ENCODE data around the gene SOX15.

The SOX15 gene

GRCh38 chr17:7576432-7576937 lies 13.4 kb downstream of the SOX15 start:
- no peak for DNase-seq

GRCh38 chr17:7575959-7576358 lies 13.9 kb downstream of the SOX15 start:
- DNase-seq = no peak

- no peak for DNase-seq
Measured at GRCh38 chr17:7575481-7575883, 14.4 kb downstream of the SOX15 start.

GRCh38 chr17:7574176-7574953 lies 15.5 kb downstream of the SOX15 start:
- no peak for DNase-seq

- peak; percentile 87 for DNase-seq
Measured at GRCh38 chr17:7573324-7574080, 16.4 kb downstream of the SOX15 start.

GRCh38 chr17:7572588-7573323 lies 17.1 kb downstream of the SOX15 start:
- peak; percentile 99 for DNase-seq

GRCh38 chr17:7572338-7572587 lies 17.6 kb downstream of the SOX15 start:
- DNase-seq = no peak

- DNase-seq = no peak
Measured at GRCh38 chr17:7570351-7570750, 19.5 kb downstream of the SOX15 start.

- no peak for DNase-seq
Measured at GRCh38 chr17:7569571-7569970, 20.3 kb downstream of the SOX15 start.

- DNase-seq = no peak
Measured at GRCh38 chr17:7563115-7563869, 26.6 kb downstream of the SOX15 start.

- DNase-seq = no peak
Measured at GRCh38 chr17:7562208-7562605, 27.7 kb downstream of the SOX15 start.

- DNase-seq = peak; percentile 86
Measured at GRCh38 chr17:7561589-7562207, 28.2 kb downstream of the SOX15 start, which contains the start of gene SENP3. SENP3 (plus strand) TSS chr17:7561919; CDS start chr17:7563077, 1,158 bp downstream.

- peak; percentile 77 for DNase-seq
Measured at GRCh38 chr17:7561028-7561575, 28.8 kb downstream of the SOX15 start.

GRCh38 chr17:7560172-7561027 lies 29.5 kb downstream of the SOX15 start:
- no peak for DNase-seq

- no peak for DNase-seq
Measured at GRCh38 chr17:7559320-7560171, 30.3 kb downstream of the SOX15 start.

GRCh38 chr17:7558544-7559319 lies 31.2 kb downstream of the SOX15 start, which contains the start of gene TNFSF13:
TNFSF13 (plus strand) TSS chr17:7558750; CDS start chr17:7559040, 290 bp downstream.
- DNase-seq = no peak

GRCh38 chr17:7557775-7558543 lies 31.9 kb downstream of the SOX15 start:
- DNase-seq = no peak

GRCh38 chr17:7557147-7557764 lies 32.6 kb downstream of the SOX15 start:
- no peak for DNase-seq
